DND-41 (cell line): ENCODE results near the gene NLGN1.

ENCODE experiments used
- ATAC-seq: fragments of 200-7000 bp; cut with Tn5 transposase; 3 replicates; pipeline ENCODE4 v1.9.1; 2021; ENCODE audit warnings: low read depth; ENCODE audit not compliant: insufficient read depth
- DNase-seq: peaks from one replicate; pipeline ENCODE4 v3.0.0-alpha.2; 2020
- H2AFZ ChIP-seq: 2 replicates; pipeline ENCODE4 v1.6.0; 2012; ENCODE audit warnings: low read depth, low read length
- H3K27ac ChIP-seq: 2 replicates; pipeline ENCODE4 v1.5.1; 2012; ENCODE audit warnings: low read length, inconsistent platforms
- H3K27me3 ChIP-seq: fragments of 200-600 bp; sonication (generic); 2 replicates; pipeline ENCODE4 v1.6.0; 2012; ENCODE audit warnings: low read length, mild to moderate bottlenecking, inconsistent platforms; ENCODE audit not compliant: insufficient read depth, poor library complexity
- H3K36me3 ChIP-seq: 2 replicates; pipeline ENCODE4 v1.5.1; 2012; ENCODE audit warnings: low read length, inconsistent platforms; ENCODE audit not compliant: insufficient read depth
- H3K4me1 ChIP-seq: 2 replicates; pipeline ENCODE4 v1.5.1; 2012; ENCODE audit warnings: mild to moderate bottlenecking, low read length; ENCODE audit not compliant: insufficient read depth
- H3K4me2 ChIP-seq: 2 replicates; pipeline ENCODE4 v1.6.0; 2012; ENCODE audit warnings: mild to moderate bottlenecking, moderate library complexity, low read length, inconsistent platforms; ENCODE audit not compliant: insufficient read depth
- H3K4me3 ChIP-seq, 2 experiments: fragments of 200-600 bp in 1 of 2; shearing (Covaris generic) in 1 of 2; 2 replicates each; pipeline ENCODE4 v1.5.1; 2012 to 2016; ENCODE audit warnings: inconsistent platforms in 2 of 2, low read length in 2 of 2, mild to moderate bottlenecking in 2 of 2, low read depth in 1 of 2, moderate library complexity in 1 of 2
- H3K79me2 ChIP-seq: 2 replicates; pipeline ENCODE4 v1.6.0; 2012; ENCODE audit warnings: low read length, inconsistent platforms; ENCODE audit not compliant: insufficient read depth
- H3K9ac ChIP-seq: 2 replicates; pipeline ENCODE4 v1.6.0; 2012; ENCODE audit warnings: low read depth, mild to moderate bottlenecking, inconsistent platforms, low read length, moderate library complexity
- H3K9me3 ChIP-seq: 2 replicates; pipeline ENCODE4 v1.5.1; 2012; ENCODE audit warnings: low read length, moderate library complexity, mild to moderate bottlenecking, inconsistent platforms; ENCODE audit not compliant: insufficient read depth, severe bottlenecking
- H4K20me1 ChIP-seq: 2 replicates; pipeline ENCODE4 v1.6.0; 2012; ENCODE audit warnings: low read length; ENCODE audit not compliant: insufficient read depth
- EZH2 ChIP-seq: IDR thresholded peaks from 3 replicates; pipeline ENCODE4 v1.6.1; 2012; ENCODE audit warnings: borderline replicate concordance, low read depth, mild to moderate bottlenecking, moderate library complexity, low read length, inconsistent platforms; ENCODE audit not compliant: severe bottlenecking
- TF ChIP-seq, protein P1 (sequence below): IDR thresholded peaks from 2 replicates; pipeline ENCODE4 v1.5.1; 2012; ENCODE audit warnings: borderline replicate concordance, low read length, moderate library complexity, mild to moderate bottlenecking; ENCODE audit not compliant: poor library complexity, severe bottlenecking; ENCODE audit errors: extremely low read depth

NLGN1 gene

DNA sequence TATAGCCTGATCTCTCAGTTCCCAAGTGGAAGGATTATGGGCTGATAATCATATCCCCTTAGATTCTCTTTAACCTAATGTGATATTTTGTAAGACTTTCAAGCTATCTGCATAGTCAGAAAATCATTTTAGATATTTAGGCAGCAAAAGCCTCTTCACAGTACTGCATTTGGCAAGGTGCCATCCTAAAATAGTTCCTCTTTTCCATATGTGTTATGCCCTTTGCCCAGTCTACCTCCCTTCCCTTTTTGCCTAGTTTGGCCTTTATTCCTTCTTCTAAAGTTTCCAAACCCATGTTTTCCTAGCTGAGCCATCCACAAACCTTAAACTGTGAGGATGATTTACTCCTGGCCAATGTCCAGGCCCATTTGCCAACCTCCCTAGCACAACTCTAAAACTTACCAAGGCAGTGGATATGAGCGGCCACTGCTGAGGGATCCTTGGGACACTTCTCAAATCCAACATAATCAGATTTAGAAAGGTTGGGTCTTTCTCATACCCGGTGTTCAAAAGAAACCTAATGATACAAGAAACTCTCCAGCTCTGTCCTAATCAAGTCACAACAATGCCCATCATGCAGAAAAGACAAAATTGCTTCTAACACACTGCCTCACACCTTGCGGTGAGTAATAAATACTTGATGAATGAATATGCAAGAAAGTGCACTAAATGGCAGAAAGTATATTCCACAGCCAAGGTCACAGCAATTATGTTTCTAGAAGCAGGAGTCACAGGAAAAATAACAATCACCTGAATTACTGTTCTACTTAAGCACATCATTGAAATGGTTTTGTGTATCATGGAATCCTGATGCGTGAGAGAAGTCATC is 493.9 kb downstream of the NLGN1 start:
- TF ChIP-seq, protein P1, sequence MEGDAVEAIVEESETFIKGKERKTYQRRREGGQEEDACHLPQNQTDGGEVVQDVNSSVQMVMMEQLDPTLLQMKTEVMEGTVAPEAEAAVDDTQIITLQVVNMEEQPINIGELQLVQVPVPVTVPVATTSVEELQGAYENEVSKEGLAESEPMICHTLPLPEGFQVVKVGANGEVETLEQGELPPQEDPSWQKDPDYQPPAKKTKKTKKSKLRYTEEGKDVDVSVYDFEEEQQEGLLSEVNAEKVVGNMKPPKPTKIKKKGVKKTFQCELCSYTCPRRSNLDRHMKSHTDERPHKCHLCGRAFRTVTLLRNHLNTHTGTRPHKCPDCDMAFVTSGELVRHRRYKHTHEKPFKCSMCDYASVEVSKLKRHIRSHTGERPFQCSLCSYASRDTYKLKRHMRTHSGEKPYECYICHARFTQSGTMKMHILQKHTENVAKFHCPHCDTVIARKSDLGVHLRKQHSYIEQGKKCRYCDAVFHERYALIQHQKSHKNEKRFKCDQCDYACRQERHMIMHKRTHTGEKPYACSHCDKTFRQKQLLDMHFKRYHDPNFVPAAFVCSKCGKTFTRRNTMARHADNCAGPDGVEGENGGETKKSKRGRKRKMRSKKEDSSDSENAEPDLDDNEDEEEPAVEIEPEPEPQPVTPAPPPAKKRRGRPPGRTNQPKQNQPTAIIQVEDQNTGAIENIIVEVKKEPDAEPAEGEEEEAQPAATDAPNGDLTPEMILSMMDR: no peak
- no peak for TF ChIP-seq EZH2
- H4K20me1 ChIP-seq: no peaks in the 10 kb centered on the region
- H3K4me1 ChIP-seq: no peaks in the 10 kb centered on the region
- no peaks in the 10 kb centered on the region for H3K27me3 ChIP-seq
- no peaks in the 10 kb centered on the region for H3K79me2 ChIP-seq
- H3K4me3 ChIP-seq: no peak overlapping the region
- H3K36me3 ChIP-seq: no peaks in the 10 kb centered on the region
- DNase-seq: no peak
- no peak for ATAC-seq
- H3K9ac ChIP-seq: no peak overlapping the region
- no peak overlapping the region for H3K27ac ChIP-seq
- H2AFZ ChIP-seq: no peak overlapping the region
- no peaks in the 10 kb centered on the region for H3K9me3 ChIP-seq
- no peak overlapping the region for H3K4me2 ChIP-seq

GRCh38 chr3:173892547-173892946 is 495.0 kb downstream of the NLGN1 start:
- Histone ChIP-seq H3K4me2 (no peak overlapping the region), H3K9ac (no peak overlapping the region), H3K27me3 (no peaks in the 10 kb centered on the region), H3K79me2 (no peaks in the 10 kb centered on the region), H3K4me1 (no peaks in the 10 kb centered on the region), H3K9me3 (no peaks in the 10 kb centered on the region), H3K36me3 (no peaks in the 10 kb centered on the region), H2AFZ (no peak overlapping the region), H3K4me3 (no peak overlapping the region), H4K20me1 (no peaks in the 10 kb centered on the region), H3K27ac (no peak overlapping the region)
- DNase-seq (no peak), ATAC-seq (no peak)
- TF ChIP-seq, protein P1: no peak
- no peak for TF ChIP-seq EZH2

DNA sequence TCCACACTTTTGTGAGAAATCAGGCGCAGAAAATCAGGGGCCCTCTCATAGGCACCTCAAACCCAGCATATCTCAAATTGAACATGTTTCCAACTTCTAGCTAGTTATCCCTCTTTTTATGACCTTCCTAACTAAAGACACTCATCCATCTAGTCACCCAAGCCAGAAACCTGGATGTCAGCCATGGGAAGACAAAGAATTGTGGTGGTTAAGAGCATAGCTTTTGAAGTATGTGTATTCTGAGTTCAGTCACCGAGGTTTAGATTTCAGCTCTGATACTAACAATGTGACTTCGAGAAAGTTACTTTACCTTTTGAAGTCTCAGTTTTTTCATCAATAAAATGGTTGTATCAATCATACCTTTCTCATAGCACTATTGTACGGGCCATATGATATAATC is 495.5 kb downstream of the NLGN1 start:
- TF ChIP-seq, protein P1: no peak
- no peak for TF ChIP-seq EZH2
- H3K4me3 ChIP-seq: no peak overlapping the region
- no peaks in the 10 kb centered on the region for H3K27me3 ChIP-seq
- H2AFZ ChIP-seq: no peak overlapping the region
- no peak for ATAC-seq
- H3K79me2 ChIP-seq: no peaks in the 10 kb centered on the region
- no peaks in the 10 kb centered on the region for H3K9me3 ChIP-seq
- H3K4me2 ChIP-seq: no peak overlapping the region
- no peaks in the 10 kb centered on the region for H3K36me3 ChIP-seq
- no peaks in the 10 kb centered on the region for H3K4me1 ChIP-seq
- H3K27ac ChIP-seq: no peak overlapping the region
- DNase-seq: no peak
- no peak overlapping the region for H3K9ac ChIP-seq
- H4K20me1 ChIP-seq: no peaks in the 10 kb centered on the region

GRCh38 chr3:173893835-173894234 is 496.3 kb downstream of the NLGN1 start:
- Histone ChIP-seq H3K79me2 (no peaks in the 10 kb centered on the region), H3K4me3 (no peak overlapping the region), H3K4me1 (no peaks in the 10 kb centered on the region), H3K9me3 (no peaks in the 10 kb centered on the region), H4K20me1 (no peaks in the 10 kb centered on the region), H3K27ac (no peak overlapping the region), H3K4me2 (no peak overlapping the region), H3K27me3 (no peaks in the 10 kb centered on the region), H2AFZ (no peak overlapping the region), H3K9ac (no peak overlapping the region), H3K36me3 (no peaks in the 10 kb centered on the region)
- DNase-seq: no peak
- no peak for ATAC-seq
- no peak for TF ChIP-seq EZH2
- TF ChIP-seq, protein P1: no peak
